Type B pancreatic cell (in vitro differentiated cells): ENCODE results near the gene EEF1A2. TPM values are rescaled to one million over a fixed set of nuclear protein-coding genes. Genes with fewer than 3 reads are reported as not detected.

Experiments
- DNase-seq: peaks from one replicate; pipeline ENCODE4 v3.0.0; 2021; ENCODE audit warnings: mixed read lengths; ENCODE audit not compliant: unreplicated experiment; ENCODE audit errors: extremely low spot score
- H3K27ac Mint-ChIP-seq: 2 replicates; pipeline ENCODE4 v1.8.0; 2021; ENCODE audit warnings: mild to moderate bottlenecking, mixed read lengths
- H3K27me3 Mint-ChIP-seq: 2 replicates; pipeline ENCODE4 v1.8.0; 2021; ENCODE audit warnings: mixed read lengths
- H3K36me3 Mint-ChIP-seq: 2 replicates; pipeline ENCODE4 v1.8.0; 2021; ENCODE audit warnings: mixed read lengths
- H3K4me1 Mint-ChIP-seq: one replicate; pipeline ENCODE4 v1.8.0; 2021; ENCODE audit warnings: mixed read lengths; ENCODE audit not compliant: unreplicated experiment
- H3K4me3 Mint-ChIP-seq: 2 replicates; pipeline ENCODE4 v1.8.0; 2021; ENCODE audit warnings: mild to moderate bottlenecking, mixed read lengths
- H3K9me3 Mint-ChIP-seq: 2 replicates; pipeline ENCODE4 v1.8.0; 2021; ENCODE audit warnings: mixed read lengths
- CTCF ChIP-seq: fragments of 200-600 bp; sonication (generic); conservative IDR thresholded peaks from 2 replicates; pipeline ENCODE4 v1.5.0; 2021; ENCODE audit warnings: antibody characterized with exemption, mild to moderate bottlenecking
- total RNA-seq: library from RNA; stranded (reverse); gene quantifications from 2 replicates; pipeline ENCODE4 v1.2.1, GENCODE V29; 2021; ENCODE audit warnings: low replicate concordance

EEF1A2 gene
- total RNA-seq, 1 donor from 2014 or later: 20.5 TPM

GRCh38 chr20:63444548-63444947, 54.3 kb downstream of the EEF1A2 start:
- Mint-ChIP-seq H3K4me1 (peaks cover 15% of the 10 kb centered on the region), H3K27ac (no peak overlapping the region), H3K9me3 (no peaks in the 10 kb centered on the region), H3K4me3 (no peak overlapping the region), H3K36me3 (no peaks in the 10 kb centered on the region), H3K27me3 (peaks cover 2% of the 10 kb centered on the region)
- no peak for TF ChIP-seq CTCF
- no peak for DNase-seq

- Mint-ChIP-seq H3K4me3 (no peak overlapping the region), H3K9me3 (no peaks in the 10 kb centered on the region), H3K27me3 (peaks cover 2% of the 10 kb centered on the region), H3K27ac (no peak overlapping the region), H3K36me3 (no peaks in the 10 kb centered on the region), H3K4me1 (peaks cover 15% of the 10 kb centered on the region)
- no peak for TF ChIP-seq CTCF
- no peak for DNase-seq
These were observed 55.1 kb downstream of the EEF1A2 start for GRCh38 chr20:63443606-63444395.

- Mint-ChIP-seq H3K4me3 (no peak overlapping the region), H3K27ac (no peak overlapping the region), H3K36me3 (no peaks in the 10 kb centered on the region), H3K27me3 (no peaks in the 10 kb centered on the region), H3K4me1 (peaks cover 6% of the 10 kb centered on the region), H3K9me3 (no peaks in the 10 kb centered on the region)
- DNase-seq: no peak
- peak; percentile 60 for TF ChIP-seq CTCF
These were observed 56.8 kb downstream of the EEF1A2 start for GRCh38 chr20:63442100-63442493.

- no peak for TF ChIP-seq CTCF
- Mint-ChIP-seq H3K4me3 (no peak overlapping the region), H3K9me3 (no peaks in the 10 kb centered on the region), H3K27me3 (no peaks in the 10 kb centered on the region), H3K27ac (no peak overlapping the region), H3K36me3 (no peaks in the 10 kb centered on the region), H3K4me1 (peaks cover 5% of the 10 kb centered on the region)
- DNase-seq: no peak
These were observed 57.5 kb downstream of the EEF1A2 start for GRCh38 chr20:63441136-63442099.

- TF ChIP-seq CTCF: no peak
- no peaks in the 10 kb centered on the region for H3K36me3 Mint-ChIP-seq
- peaks cover 5% of the 10 kb centered on the region for H3K4me1 Mint-ChIP-seq
- H3K4me3 Mint-ChIP-seq: no peak overlapping the region
- H3K27ac Mint-ChIP-seq: no peak overlapping the region
- DNase-seq: no peak
- H3K9me3 Mint-ChIP-seq: no peaks in the 10 kb centered on the region
- no peaks in the 10 kb centered on the region for H3K27me3 Mint-ChIP-seq
These were observed 58.4 kb downstream of the EEF1A2 start for GRCh38 chr20:63440366-63440955.
